ENCODE data around the gene ARHGEF10L. TPM values are rescaled to one million over a fixed set of nuclear protein-coding genes. Genes with fewer than 3 reads are reported as not detected.

ARHGEF10L gene
- total RNA-seq, 6 experiments from 2014 or later: 11.1 to 29.0 (median 26.7) TPM

GRCh38 chr1:17545356-17545755, 5.9 kb downstream of the ARHGEF10L start:
- Mint-ChIP-seq H3K4me1 (ENCODE audit: low read depth) (peaks cover 46% of the 10 kb centered on the region), H3K36me3 (ENCODE audit: low read depth) (no peaks in the 10 kb centered on the region), H3K27ac (peak overlapping the region; percentile 63), H3K9me3 (no peaks in the 10 kb centered on the region), H3K27me3 (ENCODE audit: insufficient read depth) (peaks cover 2% of the 10 kb centered on the region; the same call in 1 of the 2 replicates), H3K4me3 (no peak overlapping the region; the same call in 1 of the 2 replicates)
- DNase-seq: peak; percentile 69
- no peak for TF ChIP-seq CTCF (IDR thresholded peaks at IDR 0.05)

DNA sequence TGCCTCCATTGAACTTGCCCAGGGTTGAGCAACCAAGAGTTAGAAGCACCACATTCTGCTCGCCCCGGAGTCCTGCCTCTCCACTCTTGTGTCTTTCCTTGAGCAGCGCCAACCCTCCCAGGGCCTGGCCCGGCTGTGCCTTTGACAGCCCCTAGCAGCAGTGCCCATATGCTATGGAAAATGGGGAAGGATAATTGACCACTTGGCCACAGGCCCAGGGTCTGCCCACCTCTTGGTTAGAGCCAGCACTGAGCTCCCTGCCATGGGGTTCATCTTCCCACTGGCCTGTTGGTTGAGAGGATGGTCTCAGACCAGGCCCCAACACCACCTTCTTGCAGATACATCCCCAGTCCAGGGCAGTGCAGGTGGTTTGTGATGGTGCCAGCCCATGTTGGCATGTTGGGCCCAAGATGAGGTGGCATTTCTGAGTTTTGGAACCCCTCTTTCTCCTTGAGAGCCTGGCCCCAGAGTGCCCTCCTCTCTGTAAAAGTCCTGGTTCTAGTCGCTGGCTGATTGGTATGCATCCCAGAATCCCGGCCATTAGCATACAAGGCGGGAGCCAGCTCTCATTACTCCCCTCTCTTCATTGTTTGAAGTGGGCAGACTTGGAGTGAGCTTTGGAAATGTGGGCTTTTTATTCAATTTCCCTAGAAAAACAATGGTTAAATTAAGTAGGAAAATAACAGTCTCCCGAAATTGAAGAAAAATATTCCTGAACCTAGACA, 7.6 kb downstream of the ARHGEF10L start:
- Mint-ChIP-seq H3K36me3 (ENCODE audit: low read depth) (no peaks in the 10 kb centered on the region), H3K27ac (no peak overlapping the region), H3K27me3 (ENCODE audit: insufficient read depth) (peaks cover 3% of the 10 kb centered on the region), H3K4me3 (no peak overlapping the region), H3K9me3 (no peaks in the 10 kb centered on the region), H3K4me1 (ENCODE audit: low read depth) (peaks cover 55% of the 10 kb centered on the region)
- TF ChIP-seq CTCF (IDR thresholded peaks at IDR 0.05): no peak
- DNase-seq: no peak

- Mint-ChIP-seq H3K27me3 (ENCODE audit: insufficient read depth) (peaks cover 1% of the 10 kb centered on the region; the same call in 1 of the 2 replicates), H3K27ac (no peak overlapping the region), H3K36me3 (ENCODE audit: low read depth) (no peaks in the 10 kb centered on the region), H3K4me3 (no peak overlapping the region), H3K9me3 (no peaks in the 10 kb centered on the region), H3K4me1 (ENCODE audit: low read depth) (peaks cover 75% of the 10 kb centered on the region)
- TF ChIP-seq CTCF (IDR thresholded peaks at IDR 0.05): no peak
- DNase-seq: no peak
Observed at GRCh38 chr1:17549384-17549783, 9.9 kb downstream of the ARHGEF10L start.

GRCh38 chr1:17550729-17551584, 11.5 kb downstream of the ARHGEF10L start:
- Mint-ChIP-seq H3K27me3 (ENCODE audit: insufficient read depth) (peaks cover 1% of the 10 kb centered on the region; the same call in 1 of the 2 replicates), H3K27ac (peak overlapping the region; percentile 85), H3K9me3 (no peaks in the 10 kb centered on the region), H3K36me3 (ENCODE audit: low read depth) (no peaks in the 10 kb centered on the region), H3K4me1 (ENCODE audit: low read depth) (peaks cover 67% of the 10 kb centered on the region), H3K4me3 (peak overlapping the region; percentile 64)
- no peak for DNase-seq
- TF ChIP-seq CTCF (IDR thresholded peaks at IDR 0.05): no peak

- H3K9me3 Mint-ChIP-seq: no peaks in the 10 kb centered on the region
- H3K4me3 Mint-ChIP-seq: peak overlapping the region; percentile 64
- TF ChIP-seq CTCF (IDR thresholded peaks at IDR 0.05): no peak
- H3K27me3 Mint-ChIP-seq (ENCODE audit: insufficient read depth): peaks cover 1% of the 10 kb centered on the region; the same call in 1 of the 2 replicates
- DNase-seq: peak; percentile 56
- H3K27ac Mint-ChIP-seq: peak overlapping the region; percentile 85
- H3K36me3 Mint-ChIP-seq (ENCODE audit: low read depth): no peaks in the 10 kb centered on the region
- peaks cover 58% of the 10 kb centered on the region for H3K4me1 Mint-ChIP-seq (ENCODE audit: low read depth)
Observed at GRCh38 chr1:17551755-17552234, 12.3 kb downstream of the ARHGEF10L start.

Data from HFFc6 (cell line).